ENCODE results near the gene GRK6. TPM values are rescaled to one million over a fixed set of nuclear protein-coding genes. Genes with fewer than 3 reads are reported as not detected.

GRK6 gene
- total RNA-seq, 4 donors from 2014 or later, result 20.7 to 42.3 (median 31.5) TPM

DNA sequence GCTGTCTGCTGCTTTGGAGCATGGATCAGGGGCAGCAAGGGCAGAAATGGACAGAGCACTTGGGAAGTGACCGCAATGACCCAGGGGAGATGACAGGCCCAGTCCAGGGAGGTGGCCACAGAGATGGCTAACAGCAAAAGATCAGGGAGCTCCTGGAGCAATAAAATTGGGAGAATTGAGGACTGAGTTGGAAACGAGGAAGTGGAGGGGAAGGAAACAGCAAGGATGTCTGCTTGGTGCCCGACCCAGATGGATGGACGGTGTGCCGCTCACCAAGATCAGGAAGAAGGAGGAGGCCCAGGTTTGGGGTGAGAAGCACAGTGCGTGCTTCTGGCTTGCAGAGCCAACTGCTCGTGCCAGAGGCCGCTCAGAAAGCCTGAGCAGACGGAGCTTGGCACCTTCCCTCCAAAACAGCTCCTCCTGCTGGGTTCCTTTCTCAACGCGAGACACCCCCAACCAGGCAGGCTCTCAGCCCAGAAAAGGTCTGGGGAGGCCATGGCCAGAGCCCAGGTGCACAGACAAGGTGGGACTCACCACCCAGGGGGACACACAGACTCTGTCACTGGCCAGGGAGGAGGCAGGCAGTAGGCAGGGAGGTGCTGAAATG, 44.0 kb upstream of the GRK6 start:
- peak; percentile 70 for ATAC-seq
- Histone ChIP-seq H3K4me1 (peaks cover 0 to 8% (median 0%) of the 10 kb centered on the region in 3 donors), H3K27ac (no peak overlapping the region), H3K36me3 (no peaks in the 10 kb centered on the region), H3K27me3 (peaks cover 24% of the 10 kb centered on the region), H3K4me3 (no peak overlapping the region), H3K9me3 (no peaks in the 10 kb centered on the region)
- TF ChIP-seq POLR2AphosphoS5 (IDR thresholded peaks at IDR 0.05), result peak; percentile 28
- TF ChIP-seq CTCF (IDR thresholded peaks at IDR 0.05), result peak in 3 of 4 experiments; percentile 43 to 59 (median 44)
- TF ChIP-seq POLR2A (IDR thresholded peaks at IDR 0.05), result no peak
- no peak for TF ChIP-seq EP300 (IDR thresholded peaks at IDR 0.05)
- 13 to 22% methylated on average over 7 of the region's 11 CpGs for WGBS, 2 donors (ENCODE audit: low coverage in 1 of 2)

DNA sequence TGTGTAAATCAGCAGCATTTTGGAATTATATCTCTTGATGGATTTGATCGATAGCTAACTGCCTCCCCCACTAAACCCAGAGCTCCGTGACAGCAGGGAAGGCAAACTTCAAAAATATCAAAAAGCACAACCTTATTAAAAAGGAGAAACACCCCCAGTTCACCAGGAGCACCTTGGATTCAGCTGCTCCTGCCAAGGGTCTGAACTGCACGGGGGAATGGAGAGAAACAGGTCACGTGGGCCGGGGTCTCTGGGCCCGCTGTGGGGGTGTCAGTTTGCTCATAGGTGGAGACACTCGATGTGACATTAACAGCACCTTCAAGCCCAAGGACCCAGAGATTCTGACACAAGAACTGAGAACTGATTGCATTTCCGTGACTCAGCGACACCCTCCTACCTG, 43.3 kb upstream of the GRK6 start:
- peaks cover 0 to 8% (median 0%) of the 10 kb centered on the region in 3 donors for H3K4me1 ChIP-seq
- no peak overlapping the region for H3K27ac ChIP-seq
- peaks cover 30% of the 10 kb centered on the region for H3K27me3 ChIP-seq
- H3K9me3 ChIP-seq, result no peaks in the 10 kb centered on the region
- H3K4me3 ChIP-seq, result no peak overlapping the region
- TF ChIP-seq EP300 (IDR thresholded peaks at IDR 0.05) (no peak), POLR2A (IDR thresholded peaks at IDR 0.05) (no peak), POLR2AphosphoS5 (IDR thresholded peaks at IDR 0.05) (no peak), CTCF (IDR thresholded peaks at IDR 0.05) (no peak)
- H3K36me3 ChIP-seq, result no peaks in the 10 kb centered on the region
- 82 to 88% methylated on average over 5 to 8 of the region's 9 CpGs for WGBS, 2 donors (ENCODE audit: low coverage in 1 of 2)
- ATAC-seq, result no peak

DNA sequence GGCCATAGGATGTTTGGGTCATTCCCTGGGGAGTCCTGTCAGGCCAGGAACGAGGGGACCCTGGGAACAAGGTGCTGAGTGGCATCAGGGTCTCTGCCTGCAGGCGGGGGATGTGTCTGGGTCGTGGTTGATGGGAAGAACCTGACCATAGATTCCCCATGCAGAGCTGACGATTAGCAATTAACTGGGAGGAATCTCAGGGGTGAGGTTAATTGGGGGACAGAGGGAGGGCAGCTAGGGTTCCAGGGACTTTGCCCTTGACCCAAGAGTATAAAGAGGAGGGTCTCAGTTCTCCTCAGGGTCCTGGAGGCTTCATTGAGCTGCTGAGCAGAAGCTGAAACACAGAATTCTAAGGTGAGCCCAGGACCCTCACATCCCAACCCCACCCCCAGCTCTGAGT, 42.3 kb upstream of the GRK6 start, which contains the start of gene SLC34A1:
TSS of gene SLC34A1 (plus strand) at position 301 of the 400 bp plus-strand sequence. CDS start 1,308 bp downstream, outside the sequence.
- Histone ChIP-seq H3K27me3 (peaks cover 39% of the 10 kb centered on the region), H3K36me3 (no peaks in the 10 kb centered on the region), H3K9me3 (no peaks in the 10 kb centered on the region), H3K4me3 (no peak within 1 kb of the TSS), H3K27ac (no peak within 1 kb of the TSS), H3K4me1 (peaks cover 0 to 12% (median 0%) of the 10 kb centered on the region in 3 donors)
- 60 to 100% methylated on average over 1 to 2 of the region's 4 CpGs for WGBS, 2 donors (ENCODE audit: low coverage in 1 of 2)
- TF ChIP-seq CTCF (IDR thresholded peaks at IDR 0.05) (no peak), POLR2A (IDR thresholded peaks at IDR 0.05) (no peak), EP300 (IDR thresholded peaks at IDR 0.05) (no peak), POLR2AphosphoS5 (IDR thresholded peaks at IDR 0.05) (no peak)
- ATAC-seq, result no peak

DNA sequence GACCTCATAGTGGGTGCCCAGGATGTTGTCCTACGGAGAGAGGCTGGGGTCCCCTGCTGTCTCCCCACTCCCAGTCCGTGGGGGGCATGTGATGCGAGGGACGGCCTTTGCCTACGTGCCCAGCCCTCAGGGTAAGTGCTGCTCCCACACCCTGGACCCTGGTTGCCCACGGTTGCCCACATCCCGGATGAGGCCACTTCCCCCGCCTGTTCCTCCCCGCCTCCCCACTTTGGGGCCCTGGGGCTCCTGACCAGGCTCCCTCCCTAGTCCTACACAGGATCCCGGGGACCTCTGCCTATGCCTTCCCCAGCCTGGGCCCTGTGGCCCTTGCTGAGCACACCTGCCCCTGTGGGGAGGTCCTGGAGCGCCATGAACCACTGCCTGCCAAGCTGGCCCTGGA, 40.8 kb upstream of the GRK6 start:
- no peaks in the 10 kb centered on the region for H3K9me3 ChIP-seq
- 60 to 90% methylated on average over 1 to 2 of the region's 11 CpGs for WGBS, 2 donors (ENCODE audit: low coverage in 1 of 2)
- ATAC-seq, result no peak
- H3K4me1 ChIP-seq, result peaks cover 0 to 25% (median 5%) of the 10 kb centered on the region in 3 donors
- H3K4me3 ChIP-seq, result no peak overlapping the region
- peaks cover 51% of the 10 kb centered on the region for H3K27me3 ChIP-seq
- no peak overlapping the region for H3K27ac ChIP-seq
- H3K36me3 ChIP-seq, result no peaks in the 10 kb centered on the region
- no peak for TF ChIP-seq CTCF (IDR thresholded peaks at IDR 0.05)
- TF ChIP-seq POLR2AphosphoS5 (IDR thresholded peaks at IDR 0.05), result no peak

DNA sequence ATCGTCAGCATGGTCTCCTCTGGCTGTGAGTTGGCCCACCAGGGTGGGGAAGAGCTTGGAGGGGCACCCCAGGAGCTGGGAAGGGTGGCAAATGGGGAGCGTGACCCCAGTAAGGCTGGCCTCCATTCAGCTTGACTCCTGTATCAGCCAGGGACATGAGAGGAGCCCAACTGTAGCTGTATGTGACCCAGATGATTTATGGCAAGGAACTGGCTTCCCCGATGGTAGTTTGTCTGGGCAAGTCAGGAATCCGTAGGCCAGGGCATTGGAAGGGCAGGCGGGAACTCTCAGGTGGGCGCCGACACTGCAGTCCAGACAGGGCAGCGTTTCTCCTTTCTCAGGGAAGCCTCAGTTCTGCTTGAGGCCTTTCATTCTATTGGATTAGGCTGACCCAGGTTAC, 39.9 kb upstream of the GRK6 start:
- Histone ChIP-seq H3K4me1 (peaks cover 0 to 25% (median 5%) of the 10 kb centered on the region in 3 donors), H3K27me3 (peaks cover 51% of the 10 kb centered on the region), H3K36me3 (no peaks in the 10 kb centered on the region), H3K9me3 (no peaks in the 10 kb centered on the region), H3K4me3 (no peak overlapping the region), H3K27ac (no peak overlapping the region)
- TF ChIP-seq CTCF (IDR thresholded peaks at IDR 0.05), result no peak
- TF ChIP-seq EP300 (IDR thresholded peaks at IDR 0.05), result no peak
- TF ChIP-seq POLR2AphosphoS5 (IDR thresholded peaks at IDR 0.05), result no peak
- no peak for TF ChIP-seq POLR2A (IDR thresholded peaks at IDR 0.05)
- 77% methylated on average over 6 of the region's 8 CpGs; no CpG with 5 or more reads in 1 of the 2 donors for WGBS, 2 donors (ENCODE audit: low coverage in 1 of 2)
- no peak for ATAC-seq
